Measurements from ENCODE around the gene EIF4E2.

EIF4E2 gene

GRCh38 chr2:232576995-232577394 is 26.5 kb downstream of the EIF4E2 start:
- no peak overlapping the region for H3K4me3 ChIP-seq (ENCODE audit: low read depth in 1 of 2, low read length in 2 of 2)
- no peak overlapping the region for H3K9ac ChIP-seq (ENCODE audit: low read depth in 1 of 2, low read length in 2 of 2)
- H3K36me3 ChIP-seq (ENCODE audit: control insufficient read depth in 1 of 2, insufficient read depth in 2 of 2, low read length in 2 of 2), result peaks cover 27 to 45% of the 10 kb centered on the region in 2 donors
- H3K27ac ChIP-seq (ENCODE audit: low read depth, low read length), result no peak overlapping the region
- H3K4me1 ChIP-seq (ENCODE audit: control insufficient read depth in 1 of 2, insufficient read depth in 2 of 2, low read length in 2 of 2), result peaks cover 0 to 19% of the 10 kb centered on the region in 2 donors
- H3K27me3 ChIP-seq (ENCODE audit: control insufficient read depth in 1 of 2, insufficient read depth in 2 of 2, low read length in 2 of 2), result no peaks in the 10 kb centered on the region
- no peaks in the 10 kb centered on the region for H3K9me3 ChIP-seq (ENCODE audit: control insufficient read depth in 1 of 2, low read length in 2 of 2)

GRCh38 chr2:232577841-232578240 is 27.4 kb downstream of the EIF4E2 start:
- Histone ChIP-seq H3K9me3 (ENCODE audit: control insufficient read depth in 1 of 2, low read length in 2 of 2) (no peaks in the 10 kb centered on the region), H3K9ac (ENCODE audit: low read depth in 1 of 2, low read length in 2 of 2) (no peak overlapping the region), H3K27me3 (ENCODE audit: control insufficient read depth in 1 of 2, insufficient read depth in 2 of 2, low read length in 2 of 2) (no peaks in the 10 kb centered on the region), H3K36me3 (ENCODE audit: control insufficient read depth in 1 of 2, insufficient read depth in 2 of 2, low read length in 2 of 2) (peaks cover 22 to 40% of the 10 kb centered on the region in 2 donors), H3K4me1 (ENCODE audit: control insufficient read depth in 1 of 2, insufficient read depth in 2 of 2, low read length in 2 of 2) (peaks cover 0 to 16% of the 10 kb centered on the region in 2 donors), H3K4me3 (ENCODE audit: low read depth in 1 of 2, low read length in 2 of 2) (no peak overlapping the region), H3K27ac (ENCODE audit: low read depth, low read length) (no peak overlapping the region)

GRCh38 chr2:232578626-232579025 is 28.1 kb downstream of the EIF4E2 start:
- no peak overlapping the region for H3K27ac ChIP-seq (ENCODE audit: low read depth, low read length)
- H3K27me3 ChIP-seq (ENCODE audit: control insufficient read depth in 1 of 2, insufficient read depth in 2 of 2, low read length in 2 of 2), result no peaks in the 10 kb centered on the region
- no peak overlapping the region for H3K4me3 ChIP-seq (ENCODE audit: low read depth in 1 of 2, low read length in 2 of 2)
- no peak overlapping the region for H3K9ac ChIP-seq (ENCODE audit: low read depth in 1 of 2, low read length in 2 of 2)
- H3K9me3 ChIP-seq (ENCODE audit: control insufficient read depth in 1 of 2, low read length in 2 of 2), result no peaks in the 10 kb centered on the region
- H3K36me3 ChIP-seq (ENCODE audit: control insufficient read depth in 1 of 2, insufficient read depth in 2 of 2, low read length in 2 of 2), result peaks cover 19 to 42% of the 10 kb centered on the region in 2 donors
- peaks cover 0 to 14% of the 10 kb centered on the region in 2 donors for H3K4me1 ChIP-seq (ENCODE audit: control insufficient read depth in 1 of 2, insufficient read depth in 2 of 2, low read length in 2 of 2)

GRCh38 chr2:232580648-232580981 is 30.1 kb downstream of the EIF4E2 start:
- Histone ChIP-seq H3K9me3 (ENCODE audit: control insufficient read depth in 1 of 2, low read length in 2 of 2) (no peaks in the 10 kb centered on the region), H3K36me3 (ENCODE audit: control insufficient read depth in 1 of 2, insufficient read depth in 2 of 2, low read length in 2 of 2) (peaks cover 11 to 31% of the 10 kb centered on the region in 2 donors), H3K4me1 (ENCODE audit: control insufficient read depth in 1 of 2, insufficient read depth in 2 of 2, low read length in 2 of 2) (peaks cover 0 to 14% of the 10 kb centered on the region in 2 donors), H3K4me3 (ENCODE audit: low read depth in 1 of 2, low read length in 2 of 2) (no peak overlapping the region), H3K27me3 (ENCODE audit: control insufficient read depth in 1 of 2, insufficient read depth in 2 of 2, low read length in 2 of 2) (no peaks in the 10 kb centered on the region), H3K9ac (ENCODE audit: low read depth in 1 of 2, low read length in 2 of 2) (no peak overlapping the region), H3K27ac (ENCODE audit: low read depth, low read length) (no peak overlapping the region)

- Histone ChIP-seq H3K4me3 (ENCODE audit: low read depth in 1 of 2, low read length in 2 of 2) (no peak overlapping the region), H3K27me3 (ENCODE audit: control insufficient read depth in 1 of 2, insufficient read depth in 2 of 2, low read length in 2 of 2) (no peaks in the 10 kb centered on the region), H3K27ac (ENCODE audit: low read depth, low read length) (no peak overlapping the region), H3K9ac (ENCODE audit: low read depth in 1 of 2, low read length in 2 of 2) (no peak overlapping the region), H3K9me3 (ENCODE audit: control insufficient read depth in 1 of 2, low read length in 2 of 2) (no peaks in the 10 kb centered on the region), H3K36me3 (ENCODE audit: control insufficient read depth in 1 of 2, insufficient read depth in 2 of 2, low read length in 2 of 2) (peaks cover 11 to 31% of the 10 kb centered on the region in 2 donors), H3K4me1 (ENCODE audit: control insufficient read depth in 1 of 2, insufficient read depth in 2 of 2, low read length in 2 of 2) (peaks cover 0 to 14% of the 10 kb centered on the region in 2 donors)
Measured at GRCh38 chr2:232581725-232582124, 31.2 kb downstream of the EIF4E2 start.

- Histone ChIP-seq H3K36me3 (ENCODE audit: control insufficient read depth in 1 of 2, insufficient read depth in 2 of 2, low read length in 2 of 2) (peaks cover 11 to 19% of the 10 kb centered on the region in 2 donors), H3K4me3 (ENCODE audit: low read depth in 1 of 2, low read length in 2 of 2) (no peak overlapping the region), H3K27me3 (ENCODE audit: control insufficient read depth in 1 of 2, insufficient read depth in 2 of 2, low read length in 2 of 2) (no peaks in the 10 kb centered on the region)
Measured at GRCh38 chr2:232584238-232584637, 33.7 kb downstream of the EIF4E2 start.

GRCh38 chr2:232586943-232587505 is 36.5 kb downstream of the EIF4E2 start:
- Histone ChIP-seq H3K27ac (ENCODE audit: low read depth, low read length) (no peak overlapping the region), H3K36me3 (ENCODE audit: control insufficient read depth in 1 of 2, insufficient read depth in 2 of 2, low read length in 2 of 2) (peaks cover 0 to 11% of the 10 kb centered on the region in 2 donors), H3K9ac (ENCODE audit: low read depth in 1 of 2, low read length in 2 of 2) (no peak overlapping the region), H3K27me3 (ENCODE audit: control insufficient read depth in 1 of 2, insufficient read depth in 2 of 2, low read length in 2 of 2) (no peaks in the 10 kb centered on the region), H3K4me1 (ENCODE audit: control insufficient read depth in 1 of 2, insufficient read depth in 2 of 2, low read length in 2 of 2) (peaks cover 0 to 10% of the 10 kb centered on the region in 2 donors), H3K4me3 (ENCODE audit: low read depth in 1 of 2, low read length in 2 of 2) (no peak overlapping the region), H3K9me3 (ENCODE audit: control insufficient read depth in 1 of 2, low read length in 2 of 2) (no peaks in the 10 kb centered on the region)

More at GRCh38 chr2:232584238-232584637, 33.7 kb downstream of the EIF4E2 start:
- H3K9ac ChIP-seq (ENCODE audit: low read depth in 1 of 2, low read length in 2 of 2), result no peak overlapping the region
- H3K9me3 ChIP-seq (ENCODE audit: control insufficient read depth in 1 of 2, low read length in 2 of 2), result no peaks in the 10 kb centered on the region
- H3K27ac ChIP-seq (ENCODE audit: low read depth, low read length), result no peak overlapping the region
- peaks cover 0 to 24% of the 10 kb centered on the region in 2 donors for H3K4me1 ChIP-seq (ENCODE audit: control insufficient read depth in 1 of 2, insufficient read depth in 2 of 2, low read length in 2 of 2)

- H3K9ac ChIP-seq (ENCODE audit: low read depth in 1 of 2, low read length in 2 of 2), result no peak overlapping the region
- no peaks in the 10 kb centered on the region for H3K9me3 ChIP-seq (ENCODE audit: control insufficient read depth in 1 of 2, low read length in 2 of 2)
- H3K4me1 ChIP-seq (ENCODE audit: control insufficient read depth in 1 of 2, insufficient read depth in 2 of 2, low read length in 2 of 2), result peaks cover 2 to 12% of the 10 kb centered on the region in 2 donors
- H3K27ac ChIP-seq (ENCODE audit: low read depth, low read length), result no peak overlapping the region
- peaks cover 0 to 11% of the 10 kb centered on the region in 2 donors for H3K36me3 ChIP-seq (ENCODE audit: control insufficient read depth in 1 of 2, insufficient read depth in 2 of 2, low read length in 2 of 2)
- H3K4me3 ChIP-seq (ENCODE audit: low read depth in 1 of 2, low read length in 2 of 2), result no peak overlapping the region
- H3K27me3 ChIP-seq (ENCODE audit: control insufficient read depth in 1 of 2, insufficient read depth in 2 of 2, low read length in 2 of 2), result no peaks in the 10 kb centered on the region
Measured at GRCh38 chr2:232587512-232587911, 37.0 kb downstream of the EIF4E2 start.

GRCh38 chr2:232588031-232588430 is 37.5 kb downstream of the EIF4E2 start:
- Histone ChIP-seq H3K9me3 (ENCODE audit: control insufficient read depth in 1 of 2, low read length in 2 of 2) (no peaks in the 10 kb centered on the region), H3K27ac (ENCODE audit: low read depth, low read length) (no peak overlapping the region), H3K4me1 (ENCODE audit: control insufficient read depth in 1 of 2, insufficient read depth in 2 of 2, low read length in 2 of 2) (peaks cover 6 to 16% of the 10 kb centered on the region in 2 donors), H3K4me3 (ENCODE audit: low read depth in 1 of 2, low read length in 2 of 2) (no peak overlapping the region), H3K27me3 (ENCODE audit: control insufficient read depth in 1 of 2, insufficient read depth in 2 of 2, low read length in 2 of 2) (no peaks in the 10 kb centered on the region), H3K36me3 (ENCODE audit: control insufficient read depth in 1 of 2, insufficient read depth in 2 of 2, low read length in 2 of 2) (peaks cover 0 to 8% of the 10 kb centered on the region in 2 donors), H3K9ac (ENCODE audit: low read depth in 1 of 2, low read length in 2 of 2) (no peak overlapping the region)

GRCh38 chr2:232588680-232589585 is 38.4 kb downstream of the EIF4E2 start:
- H3K9me3 ChIP-seq (ENCODE audit: control insufficient read depth in 1 of 2, low read length in 2 of 2), result no peaks in the 10 kb centered on the region

More at GRCh38 chr2:232588680-232589585, 38.4 kb downstream of the EIF4E2 start:
- Histone ChIP-seq H3K27ac (ENCODE audit: low read depth, low read length) (no peak overlapping the region), H3K27me3 (ENCODE audit: control insufficient read depth in 1 of 2, insufficient read depth in 2 of 2, low read length in 2 of 2) (no peaks in the 10 kb centered on the region), H3K36me3 (ENCODE audit: control insufficient read depth in 1 of 2, insufficient read depth in 2 of 2, low read length in 2 of 2) (peaks cover 0 to 2% of the 10 kb centered on the region in 2 donors), H3K4me1 (ENCODE audit: control insufficient read depth in 1 of 2, insufficient read depth in 2 of 2, low read length in 2 of 2) (peaks cover 13 to 25% of the 10 kb centered on the region in 2 donors), H3K9ac (ENCODE audit: low read depth in 1 of 2, low read length in 2 of 2) (no peak overlapping the region), H3K4me3 (ENCODE audit: low read depth in 1 of 2, low read length in 2 of 2) (no peak overlapping the region)

Data from duodenal mucosa (tissue), 2 donors.